IMR-90 (cell line): ENCODE results near the gene CDKN2B-AS1. TPM values are rescaled to one million over a fixed set of nuclear protein-coding genes. Genes with fewer than 3 reads are reported as not detected.

ENCODE experiments used
- ATAC-seq: fragments of 200-7000 bp; cut with Tn5 transposase; 2 replicates; pipeline ENCODE4 v1.9.1; 2020; ENCODE audit warnings: low read depth, mild to moderate bottlenecking, moderate library complexity
- BruUV-seq: library from RNA; stranded (reverse); fragments of 400-500 nt; replicated peaks from 2 replicates; lab custom pipeline; 2021; lab: Mats Ljungman, UMichigan
- CTCF ChIA-PET: fragments of 300-600 bp; formaldehyde crosslinking; extraction: SDS; loops from one replicate; lab custom pipeline; 2021; ENCODE audit warnings: antibody characterized with exemption; lab: Yijun Ruan, JAX
- POLR2A ChIA-PET: fragments of 300-600 bp; sonication (Branson Sonifier 250); formaldehyde crosslinking; loops from one replicate; lab custom pipeline; 2022; ENCODE audit warnings: antibody characterized with exemption; ENCODE audit not compliant: unreplicated experiment; lab: Charles Lee
- DNase-seq: peaks from one replicate; pipeline ENCODE4 v3.0.0; 2013
- H2AFZ ChIP-seq: replicated peaks from 2 replicates; pipeline ENCODE3; 2013; ENCODE audit warnings: low read length, mild to moderate bottlenecking; ENCODE audit not compliant: poor library complexity
- H2AK5ac ChIP-seq: 2 replicates; pipeline ENCODE4 v1.6.1; 2013; ENCODE audit warnings: low read depth, low read length, inconsistent platforms
- H2AK9ac ChIP-seq: replicated peaks from 2 replicates; pipeline ENCODE3; 2013; ENCODE audit warnings: mild to moderate bottlenecking, low read depth, low read length, moderate library complexity; ENCODE audit not compliant: poor library complexity
- H2BK120ac ChIP-seq: 2 replicates; pipeline ENCODE4 v1.6.1; 2013; ENCODE audit warnings: low read depth, low read length, inconsistent platforms
- H2BK15ac ChIP-seq: 3 replicates; pipeline ENCODE4 v1.6.1; 2013; ENCODE audit warnings: low read depth, low read length, inconsistent platforms
- H2BK20ac ChIP-seq: 2 replicates; pipeline ENCODE4 v1.6.1; 2013; ENCODE audit warnings: low read depth, mild to moderate bottlenecking, inconsistent platforms, low read length, moderate library complexity
- H2BK5ac ChIP-seq: 2 replicates; pipeline ENCODE4 v1.6.1; 2013; ENCODE audit warnings: mild to moderate bottlenecking, low read depth, low read length, inconsistent platforms; ENCODE audit not compliant: poor library complexity, severe bottlenecking
- H3K14ac ChIP-seq: replicated peaks from 2 replicates; pipeline ENCODE4 v1.6.1; 2013; ENCODE audit warnings: low read depth, low read length, inconsistent platforms
- H3K18ac ChIP-seq: 2 replicates; pipeline ENCODE4 v1.6.1; 2013; ENCODE audit warnings: low read depth, low read length, control low read depth
- H3K23ac ChIP-seq: 2 replicates; pipeline ENCODE4 v1.6.1; 2013; ENCODE audit warnings: low read depth, low read length, inconsistent platforms
- H3K27ac ChIP-seq: 2 replicates; pipeline ENCODE4 v1.5.1; 2013; ENCODE audit warnings: mild to moderate bottlenecking, control low read depth, low read length; ENCODE audit not compliant: insufficient read depth
- H3K27me3 ChIP-seq: 2 replicates; pipeline ENCODE4 v1.6.1; 2013; ENCODE audit warnings: low read length; ENCODE audit not compliant: control insufficient read depth, insufficient read depth
- H3K36me3 ChIP-seq: 2 replicates; pipeline ENCODE4 v1.6.1; 2013; ENCODE audit warnings: low read length, mixed read lengths; ENCODE audit not compliant: control insufficient read depth, insufficient read depth
- H3K4ac ChIP-seq: 2 replicates; pipeline ENCODE4 v1.6.1; 2013; ENCODE audit warnings: low read depth, low read length, inconsistent platforms
- H3K4me1 ChIP-seq: 2 replicates; pipeline ENCODE4 v1.6.1; 2013; ENCODE audit warnings: low read length, mixed read lengths; ENCODE audit not compliant: control insufficient read depth, insufficient read depth
- H3K4me2 ChIP-seq: 2 replicates; pipeline ENCODE4 v1.6.1; 2013; ENCODE audit warnings: low read depth, mild to moderate bottlenecking, control low read depth, low read length, moderate library complexity
- H3K4me3 ChIP-seq: 2 replicates; pipeline ENCODE4 v1.5.1; 2013; ENCODE audit warnings: low read depth, mild to moderate bottlenecking, control low read depth, low read length, moderate library complexity; ENCODE audit not compliant: insufficient read depth
- H3K56ac ChIP-seq: 2 replicates; pipeline ENCODE4 v1.6.1; 2013; ENCODE audit warnings: low read length, inconsistent platforms; ENCODE audit not compliant: insufficient read depth; ENCODE audit errors: extremely low read depth
- H3K79me1 ChIP-seq, 2 experiments: 2 replicates each; pipeline ENCODE4 v1.6.1; 2013; ENCODE audit warnings: low read length in 2 of 2, inconsistent platforms in 1 of 2, low read depth in 1 of 2
- H3K9ac ChIP-seq: 2 replicates; pipeline ENCODE4 v1.6.1; 2013; ENCODE audit warnings: low read depth, low read length, control low read depth
- H3K9me1 ChIP-seq: 2 replicates; pipeline ENCODE4 v1.6.1; 2013; ENCODE audit warnings: low read length, inconsistent platforms; ENCODE audit not compliant: insufficient read depth
- H3K9me3 ChIP-seq: 2 replicates; pipeline ENCODE4 v1.6.1; 2013; ENCODE audit warnings: low read length; ENCODE audit not compliant: control insufficient read depth, insufficient read depth
- H4K20me1 ChIP-seq: 2 replicates; pipeline ENCODE4 v1.6.1; 2013; ENCODE audit warnings: low read length, inconsistent platforms; ENCODE audit not compliant: insufficient read depth
- H4K5ac ChIP-seq: 2 replicates; pipeline ENCODE4 v1.6.1; 2013; ENCODE audit warnings: mild to moderate bottlenecking, low read depth, low read length, control low read depth
- H4K8ac ChIP-seq, 2 experiments: 2 replicates each; pipeline ENCODE4 v1.6.1; 2013; ENCODE audit warnings: low read depth in 2 of 2, low read length in 2 of 2, control low read depth in 1 of 2, inconsistent platforms in 1 of 2
- H4K91ac ChIP-seq: 2 replicates; pipeline ENCODE4 v1.6.1; 2013; ENCODE audit warnings: low read depth, low read length, inconsistent platforms; ENCODE audit not compliant: insufficient read depth
- ELK1 ChIP-seq: fragments of 150-350 bp; IDR thresholded peaks from 2 replicates; pipeline ENCODE4 v1.6.1; 2016; ENCODE audit warnings: low read depth, mild to moderate bottlenecking, low read length, moderate library complexity, borderline replicate concordance
- RAD21 ChIP-seq: IDR thresholded peaks from 2 replicates; pipeline ENCODE4 v1.6.1; 2012; ENCODE audit warnings: low read length, improper control_type of control experiment
- WGBS, 2 experiments: methylation state at CpG; one replicate each; pipeline versions ENCODE4 v1.1.5 to v1.1.7; 2013; ENCODE audit warnings: missing lambda C conversion rate in 2 of 2; ENCODE audit not compliant: insufficient read length in 1 of 2; ENCODE audit errors: extremely low coverage in 2 of 2; 5-methylcytosine and 5-hydroxymethylcytosine counted together
- dilution Hi-C: fragments of 300-500 bp; cut with HindIII; formaldehyde crosslinking; loops from one replicate; pipeline ENCODE4 v1.14.3; 2018; ENCODE audit warnings: low sequenced_read_pairs; ENCODE audit not compliant: unreplicated experiment
- in situ Hi-C: fragments of 300-500 bp; cut with MboI; formaldehyde crosslinking; loops from 3 replicates; pipeline ENCODE4 v1.14.3; 2019; ENCODE audit warnings: low sequenced_read_pairs, inconsistent platforms, mixed read lengths
- intact Hi-C: fragments of 100-400 bp; cut with micrococcal nuclease; formaldehyde crosslinking; loops from 2 replicates; pipeline ENCODE4 v1.10.0; 2022
- polyA plus RNA-seq, 3 experiments: library from polyadenylated mRNA; depleted of rRNA; stranded (reverse); fragments of >200 nt; gene quantifications; 2 replicates each; pipeline ENCODE4 v1.2.3, GENCODE V29; 2012; ENCODE audit warnings: low replicate concordance in 1 of 3
- total RNA-seq: library from RNA; depleted of rRNA; stranded (reverse); fragments of >200 nt; gene quantifications from 2 replicates; pipeline ENCODE4 v1.2.3, GENCODE V29; 2012

The CDKN2B-AS1 gene
- total and polyA plus RNA-seq, 2 of the 4 experiments (the other 2 are of a cell fraction) = 1.0 to 1.1 TPM

GRCh38 chr9:22134390-22134789 is 139.8 kb downstream of the CDKN2B-AS1 start:
- Histone ChIP-seq H3K56ac (no peak overlapping the region), H3K79me1 (no peaks in the 10 kb centered on the region), H2BK120ac (no peak overlapping the region), H3K4ac (no peak overlapping the region), H3K36me3 (no peaks in the 10 kb centered on the region), H3K18ac (no peak overlapping the region), H2BK20ac (no peak overlapping the region), H3K23ac (no peak overlapping the region), H4K91ac (no peak overlapping the region), H3K4me3 (no peak overlapping the region), H2BK15ac (no peak overlapping the region), H2BK5ac (no peak overlapping the region), H3K9ac (no peak overlapping the region), H3K4me2 (no peak overlapping the region), H3K14ac (no peak overlapping the region), H3K4me1 (0 out of 2 replicates have a peak, but pooled peaks cover 2% of the 10 kb centered on the region), H3K9me3 (no peaks in the 10 kb centered on the region), H3K27ac (no peak overlapping the region), H3K27me3 (no peaks in the 10 kb centered on the region), H3K9me1 (0 out of 2 replicates have a peak, but pooled peaks cover 3% of the 10 kb centered on the region), H4K20me1 (no peaks in the 10 kb centered on the region), H4K8ac (no peak overlapping the region), H2AK9ac (no peak overlapping the region), H2AFZ (no peak overlapping the region), H4K5ac (no peak overlapping the region), H2AK5ac (no peak overlapping the region)
- DNase-seq (no peak), ATAC-seq (no peak)
- intact Hi-C loops (no loop called here), dilution Hi-C loops (no loop called here), in situ Hi-C loops (no loop called here)
- ChIA-PET POLR2A (no interaction called here), CTCF (no interaction called here)
- no TSS peak for BruUV-seq
- TF ChIP-seq RAD21 (no peak), ELK1 (no peak)
- WGBS, 2 experiments = no CpG with 5 or more reads among the region's 2 CpGs
